ENCODE data around the gene PI4K2B. TPM values are rescaled to one million over a fixed set of nuclear protein-coding genes. Genes with fewer than 3 reads are reported as not detected.

Gene PI4K2B
- polyA plus RNA-seq, 1 experiment: 4.3 TPM

- no peak for DNase-seq (ENCODE audit: low read depth)
- H3K27me3 ChIP-seq (ENCODE audit: control insufficient read depth, insufficient read depth, low read length): peaks cover 6% of the 10 kb centered on the region; the same call in 1 of the 2 replicates
- CTCF ChIA-PET: interaction anchor here (2.8 kb wide), 1 partner anchor 10 kb away, joined by 7 read pairs; the partner anchor contains the start of gene ZCCHC4
- H3K4me3 ChIP-seq (ENCODE audit: low read depth, low read length): no peak overlapping the region
- POLR2A ChIA-PET: no interaction called here
- H3K36me3 ChIP-seq (ENCODE audit: control insufficient read depth, insufficient read depth, low read length): no peaks in the 10 kb centered on the region
- TF ChIP-seq, protein P1, sequence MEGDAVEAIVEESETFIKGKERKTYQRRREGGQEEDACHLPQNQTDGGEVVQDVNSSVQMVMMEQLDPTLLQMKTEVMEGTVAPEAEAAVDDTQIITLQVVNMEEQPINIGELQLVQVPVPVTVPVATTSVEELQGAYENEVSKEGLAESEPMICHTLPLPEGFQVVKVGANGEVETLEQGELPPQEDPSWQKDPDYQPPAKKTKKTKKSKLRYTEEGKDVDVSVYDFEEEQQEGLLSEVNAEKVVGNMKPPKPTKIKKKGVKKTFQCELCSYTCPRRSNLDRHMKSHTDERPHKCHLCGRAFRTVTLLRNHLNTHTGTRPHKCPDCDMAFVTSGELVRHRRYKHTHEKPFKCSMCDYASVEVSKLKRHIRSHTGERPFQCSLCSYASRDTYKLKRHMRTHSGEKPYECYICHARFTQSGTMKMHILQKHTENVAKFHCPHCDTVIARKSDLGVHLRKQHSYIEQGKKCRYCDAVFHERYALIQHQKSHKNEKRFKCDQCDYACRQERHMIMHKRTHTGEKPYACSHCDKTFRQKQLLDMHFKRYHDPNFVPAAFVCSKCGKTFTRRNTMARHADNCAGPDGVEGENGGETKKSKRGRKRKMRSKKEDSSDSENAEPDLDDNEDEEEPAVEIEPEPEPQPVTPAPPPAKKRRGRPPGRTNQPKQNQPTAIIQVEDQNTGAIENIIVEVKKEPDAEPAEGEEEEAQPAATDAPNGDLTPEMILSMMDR (IDR thresholded peaks at IDR 0.05; ENCODE audit: insufficient read depth, low read depth, low read length): no peak
Measured at GRCh38 chr4:25302626-25303025, 68.8 kb downstream of the PI4K2B start.

GRCh38 chr4:25303578-25303977 is 69.7 kb downstream of the PI4K2B start:
- TF ChIP-seq, protein P1 (IDR thresholded peaks at IDR 0.05; ENCODE audit: insufficient read depth, low read depth, low read length): no peak
- Histone ChIP-seq H3K27me3 (ENCODE audit: control insufficient read depth, insufficient read depth, low read length) (peaks cover 6% of the 10 kb centered on the region; the same call in 1 of the 2 replicates), H3K36me3 (ENCODE audit: control insufficient read depth, insufficient read depth, low read length) (no peaks in the 10 kb centered on the region), H3K4me3 (ENCODE audit: low read depth, low read length) (no peak overlapping the region)
- DNase-seq (ENCODE audit: low read depth): no peak
- POLR2A ChIA-PET: no interaction called here
- CTCF ChIA-PET: interaction anchor here (0.6 to 2.8 kb wide), 2 partner anchors 9 to 309 kb away, joined by 4 to 7 read pairs; partner anchors contain the start of gene ZCCHC4

GRCh38 chr4:25306518-25307057 is 72.8 kb downstream of the PI4K2B start:
- TF ChIP-seq, protein P1 (IDR thresholded peaks at IDR 0.05; ENCODE audit: insufficient read depth, low read depth, low read length): no peak
- DNase-seq (ENCODE audit: low read depth): no peak
- Histone ChIP-seq H3K36me3 (ENCODE audit: control insufficient read depth, insufficient read depth, low read length) (no peaks in the 10 kb centered on the region), H3K27me3 (ENCODE audit: control insufficient read depth, insufficient read depth, low read length) (no peaks in the 10 kb centered on the region), H3K4me3 (ENCODE audit: low read depth, low read length) (no peak overlapping the region)
- ChIA-PET CTCF (no interaction called here), POLR2A (no interaction called here)

- no peak overlapping the region for H3K4me3 ChIP-seq (ENCODE audit: low read depth, low read length)
- no peaks in the 10 kb centered on the region for H3K36me3 ChIP-seq (ENCODE audit: control insufficient read depth, insufficient read depth, low read length)
- ChIA-PET CTCF (interaction anchor here (1.1 kb wide), 1 partner anchor 58 kb away, joined by 3 read pairs; no protein-coding TSS in a partner anchor), POLR2A (no interaction called here)
- DNase-seq (ENCODE audit: low read depth): no peak
- TF ChIP-seq, protein P1 (IDR thresholded peaks at IDR 0.05; ENCODE audit: insufficient read depth, low read depth, low read length): no peak
- H3K27me3 ChIP-seq (ENCODE audit: control insufficient read depth, insufficient read depth, low read length): no peaks in the 10 kb centered on the region
Measured at GRCh38 chr4:25307596-25307995, 73.8 kb downstream of the PI4K2B start.

DNA sequence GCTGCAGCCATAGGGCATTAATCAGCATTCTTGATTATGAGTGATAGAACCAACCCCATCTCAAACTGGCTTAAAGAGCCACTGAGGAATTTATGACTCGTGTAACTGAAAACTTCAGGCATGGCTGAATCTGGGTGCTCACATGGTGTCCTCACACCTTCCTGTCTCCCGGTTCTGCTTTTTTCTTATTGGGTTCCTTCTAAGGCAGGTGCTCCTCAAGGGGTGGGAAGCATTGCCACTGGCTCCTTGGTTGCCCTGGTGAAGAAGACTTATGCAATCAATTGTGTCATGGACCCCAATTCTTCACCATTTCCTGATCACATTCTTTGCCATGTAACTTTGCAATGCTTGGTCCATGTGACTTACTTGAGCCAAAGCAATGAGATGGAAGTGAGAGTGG is 74.5 kb downstream of the PI4K2B start:
- DNase-seq (ENCODE audit: low read depth): no peak
- ChIA-PET POLR2A (no interaction called here), CTCF (interaction anchor here (1.1 kb wide), 1 partner anchor 57 kb away, joined by 3 read pairs; no protein-coding TSS in a partner anchor)
- no peaks in the 10 kb centered on the region for H3K36me3 ChIP-seq (ENCODE audit: control insufficient read depth, insufficient read depth, low read length)
- H3K4me3 ChIP-seq (ENCODE audit: low read depth, low read length): no peak overlapping the region
- H3K27me3 ChIP-seq (ENCODE audit: control insufficient read depth, insufficient read depth, low read length): no peaks in the 10 kb centered on the region
- TF ChIP-seq, protein P1 (IDR thresholded peaks at IDR 0.05; ENCODE audit: insufficient read depth, low read depth, low read length): no peak

All from BJ (cell line).